DLD1 (cell line): ENCODE results near the gene SS18.
"Not testable (repeated sequence)": the region's sequence is repeated elsewhere in the genome, so short reads cannot be mapped to it uniquely, and the experiment has no call there.

Experiments
- in situ Hi-C: cut with HindIII; loops from 2 replicates; pipeline ENCODE4 v1.10.0; 2017; ENCODE audit warnings: low sequenced_read_pairs

SS18 gene

GRCh38 chr18:26090130-26091046 lies at the start of gene SS18:
SS18 (minus strand) TSS chr18:26090613; CDS start chr18:26090569, 44 bp downstream.
- in situ Hi-C loops = no loop called here

- in situ Hi-C loops = no loop called here
These were observed 45.1 kb upstream of the SS18 start for GRCh38 chr18:26135548-26135947.

- in situ Hi-C loops = no loop called here
These were observed 43.7 kb upstream of the SS18 start for GRCh38 chr18:26134107-26134506.

DNA sequence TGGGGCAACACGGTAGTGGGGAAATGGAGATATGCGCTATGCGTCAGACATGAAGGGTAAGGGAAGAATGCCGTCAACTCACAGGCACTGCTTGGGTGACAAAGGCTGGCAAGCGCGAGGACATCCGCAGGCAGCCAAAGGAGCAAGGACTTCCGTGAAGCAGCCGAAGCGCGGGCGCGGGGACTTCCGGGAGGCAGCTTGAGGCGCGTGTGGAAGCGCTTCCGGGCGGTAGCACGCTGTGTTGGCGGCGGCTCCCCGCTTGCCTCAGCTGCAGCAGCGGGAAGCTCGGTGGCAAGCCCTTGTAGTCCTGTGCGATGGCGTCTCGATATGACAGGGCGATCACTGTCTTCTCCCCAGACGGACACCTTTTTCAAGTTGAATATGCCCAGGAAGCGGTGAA lies 43.2 kb upstream of the SS18 start, which contains the start of gene PSMA8:
Gene PSMA8 (plus strand): TSS at position 218 of the 400 bp plus-strand sequence. CDS start 97 bp downstream, at position 315.
- in situ Hi-C loops = no loop called here

DNA sequence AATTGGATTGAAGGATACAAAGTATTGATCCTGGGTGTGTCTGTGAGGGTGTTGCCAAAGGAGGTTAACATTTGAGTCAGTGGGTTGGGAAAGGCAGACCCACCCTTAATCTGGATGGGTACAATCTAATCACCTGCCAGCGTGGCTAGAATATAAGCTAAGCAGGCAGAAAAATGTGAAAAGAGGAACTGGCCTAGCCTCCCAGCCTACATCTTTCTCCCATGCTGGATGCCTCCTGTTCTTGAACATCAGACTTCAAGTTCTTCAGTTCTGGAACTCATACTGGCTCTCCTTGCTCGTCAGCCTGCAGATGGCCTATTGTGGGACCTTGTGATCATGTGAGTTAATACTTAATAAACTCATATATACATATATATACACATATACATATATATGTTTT lies 37.8 kb upstream of the SS18 start:
- in situ Hi-C loops = not testable (repeated sequence)

DNA sequence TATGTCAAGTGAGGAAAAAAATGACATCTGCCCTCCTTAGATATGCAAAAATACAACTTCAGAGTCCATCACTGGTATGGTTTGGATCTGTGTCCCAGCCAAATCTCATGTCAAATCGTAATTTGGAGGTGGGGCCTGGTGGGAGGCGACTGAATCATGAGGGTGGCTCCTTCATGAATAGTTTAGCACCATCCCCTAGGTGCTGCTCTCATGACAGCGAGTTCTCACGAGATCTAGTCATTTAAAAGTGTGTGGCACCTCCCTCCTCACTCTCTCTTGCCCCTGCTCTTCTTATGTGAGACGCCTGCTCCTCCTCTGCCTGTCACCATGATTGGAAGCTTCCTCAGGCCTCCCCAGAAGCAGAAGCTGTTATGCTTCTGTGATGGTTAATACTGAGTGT lies 37.4 kb upstream of the SS18 start:
- in situ Hi-C loops = no loop called here

GRCh38 chr18:26121994-26122393 lies 31.6 kb upstream of the SS18 start:
- in situ Hi-C loops = not testable (repeated sequence)

DNA sequence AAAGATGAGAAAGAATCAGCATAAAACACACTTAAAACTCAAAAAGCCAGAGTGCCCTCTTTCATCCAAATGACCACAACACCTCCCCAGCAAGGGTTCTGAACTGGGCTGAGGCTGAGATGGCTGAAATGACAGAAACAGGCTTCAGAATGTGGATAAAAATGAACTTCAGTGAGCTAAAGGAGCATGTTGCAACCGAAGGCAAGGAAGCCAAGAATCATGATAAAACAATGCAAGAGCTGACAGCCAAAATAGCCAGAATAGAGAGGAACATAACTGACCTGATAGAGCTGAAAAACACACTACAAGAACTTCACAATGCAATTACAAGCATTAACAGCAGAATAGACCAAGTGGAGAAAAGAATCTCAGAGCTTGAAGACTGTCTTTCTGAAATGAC lies 31.1 kb upstream of the SS18 start:
- in situ Hi-C loops = no loop called here

GRCh38 chr18:26119246-26119645 lies 28.8 kb upstream of the SS18 start:
- in situ Hi-C loops = no loop called here

DNA sequence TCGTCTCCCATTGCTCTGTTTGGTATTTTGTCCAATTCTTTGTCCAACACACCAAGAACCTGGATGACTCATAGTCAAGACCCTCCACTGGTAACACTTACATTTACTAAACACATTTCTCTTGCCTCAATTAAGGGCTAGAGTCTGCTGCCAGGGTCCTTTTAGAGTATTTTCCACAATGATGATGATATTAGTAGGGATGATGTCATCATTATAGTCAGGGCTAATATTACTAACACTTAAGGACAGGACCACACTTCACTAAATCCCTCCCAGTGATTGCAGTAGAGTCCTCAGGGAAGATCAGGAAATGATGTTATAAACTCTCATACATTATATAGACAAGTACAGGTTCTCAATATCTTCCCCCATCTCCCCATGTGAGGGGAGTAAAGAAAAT lies 13.6 kb upstream of the SS18 start:
- in situ Hi-C loops = no loop called here

DNA sequence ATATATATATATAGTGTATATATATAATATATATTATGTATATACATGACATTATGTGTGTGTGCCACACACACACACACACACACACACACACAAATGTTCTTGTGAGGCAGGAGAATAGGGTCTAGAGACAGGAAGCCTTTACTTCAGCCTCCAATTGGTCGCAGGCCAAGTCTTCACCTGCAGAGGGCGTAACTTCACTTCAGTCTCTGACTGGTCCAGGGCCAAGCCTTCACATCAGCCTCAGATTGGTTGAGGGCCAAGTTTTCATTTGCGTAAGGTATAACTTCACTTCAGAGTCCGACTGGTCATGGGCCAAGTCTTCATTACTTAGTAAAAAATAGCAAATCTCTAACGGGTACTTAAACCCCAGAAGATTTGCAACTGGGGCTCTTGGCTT lies 13.2 kb upstream of the SS18 start:
- in situ Hi-C loops = no loop called here

DNA sequence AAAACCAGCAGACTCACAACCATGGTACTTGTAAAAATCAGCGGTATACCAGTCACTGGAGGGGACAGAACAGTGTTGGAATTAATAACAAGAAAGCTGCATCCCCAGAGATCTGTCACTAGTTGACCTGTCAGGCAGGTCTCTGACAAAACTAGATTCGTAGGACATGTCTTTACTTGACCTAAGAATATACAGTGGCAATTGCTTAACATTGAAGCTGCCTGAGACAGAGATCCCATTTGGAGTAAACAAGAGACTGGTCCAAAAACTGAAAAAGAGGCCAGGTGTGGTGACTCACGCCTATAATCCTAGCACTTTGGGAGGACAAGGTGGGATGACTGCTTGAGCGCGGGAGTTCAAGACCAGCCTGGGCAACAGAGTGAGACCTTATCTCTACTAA lies 7.2 kb upstream of the SS18 start:
- in situ Hi-C loops = no loop called here

DNA sequence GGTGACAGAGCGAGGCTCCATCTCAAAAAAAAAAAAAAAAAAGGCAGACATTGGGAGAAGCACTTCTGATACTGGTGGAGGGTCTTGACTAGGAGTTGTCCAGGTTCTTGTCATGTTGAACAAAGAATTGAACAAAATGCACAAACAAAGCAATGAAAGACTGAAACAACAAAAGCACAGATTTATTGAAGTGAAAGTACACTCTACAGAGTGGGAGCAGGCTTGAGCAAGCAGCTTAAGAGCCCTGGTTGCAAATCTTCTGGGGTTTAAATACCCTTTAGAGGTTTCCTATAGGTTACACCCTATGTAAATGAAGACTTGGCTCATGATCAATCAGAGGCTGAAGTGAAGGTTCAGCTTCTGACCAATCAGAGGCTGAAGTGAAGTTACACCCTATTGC lies 6.4 kb upstream of the SS18 start:
- in situ Hi-C loops = no loop called here

DNA sequence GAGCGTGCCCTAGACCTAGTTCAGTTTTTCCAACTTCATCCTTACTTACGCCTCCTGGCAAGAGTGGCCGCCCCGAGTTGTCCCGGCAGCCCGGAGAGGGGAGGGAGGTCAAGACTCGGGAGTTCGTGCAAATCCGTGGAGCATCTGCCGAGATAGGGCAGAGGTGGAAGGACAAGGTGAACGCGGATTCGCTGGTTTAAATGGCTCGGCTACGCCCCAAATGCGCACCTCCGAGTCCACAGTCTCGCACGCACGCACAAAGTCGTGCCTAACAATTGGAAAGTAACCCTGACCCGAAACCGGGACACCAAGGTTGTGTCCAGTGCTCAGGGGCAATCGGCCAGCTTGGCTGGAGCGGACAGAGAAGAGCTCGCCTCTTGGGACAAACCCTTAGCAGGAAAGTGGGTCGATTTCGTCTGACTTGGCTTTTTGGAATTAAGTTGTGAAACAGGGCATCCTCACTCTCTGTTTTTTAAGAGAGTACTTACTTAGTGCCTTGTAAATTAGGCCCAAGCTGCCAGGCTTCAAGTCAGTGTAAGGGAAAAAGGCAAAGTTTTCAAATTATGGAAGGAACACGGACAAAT lies 726 bp upstream of the SS18 start:
- in situ Hi-C loops = no loop called here

DNA sequence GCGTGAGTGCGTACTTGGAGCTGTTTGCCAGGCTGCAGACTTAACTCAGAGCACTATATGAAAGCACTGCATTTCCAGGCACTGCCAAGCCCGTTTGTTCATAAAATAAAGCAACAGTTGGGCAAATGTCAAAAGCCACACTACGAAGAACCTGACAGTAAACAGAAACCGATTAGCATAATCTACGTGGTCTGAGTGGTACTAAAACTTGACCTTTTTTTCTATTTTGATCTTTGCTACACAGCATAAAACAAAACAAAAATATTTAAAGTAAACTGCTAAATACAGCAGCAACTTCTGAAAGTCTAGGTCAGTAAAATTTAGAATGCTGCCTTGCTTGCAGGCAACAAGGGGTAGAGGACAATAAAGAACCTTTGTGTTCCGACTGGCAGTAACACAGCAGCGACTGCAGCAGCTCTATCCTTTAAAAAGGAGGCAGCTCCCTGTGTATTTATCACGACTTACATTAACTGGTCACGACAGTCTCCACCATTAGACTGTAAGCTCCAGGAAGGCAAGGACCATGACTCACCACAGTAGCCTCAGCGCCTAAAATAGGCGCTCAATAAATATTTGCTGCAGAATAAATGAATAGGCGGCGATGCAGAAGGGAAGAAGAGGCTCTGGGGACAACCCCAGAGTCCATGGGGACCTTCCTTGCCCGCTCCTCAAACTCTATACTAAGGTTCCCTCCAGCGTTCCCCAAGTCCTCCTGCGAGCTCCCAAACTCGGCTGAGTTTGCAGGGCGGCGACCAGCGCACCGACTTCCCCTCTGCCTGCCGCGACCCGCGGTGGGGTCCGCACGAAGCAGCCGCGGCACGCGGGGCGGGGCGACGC lies 902 bp downstream of the SS18 start:
- in situ Hi-C loops = no loop called here

DNA sequence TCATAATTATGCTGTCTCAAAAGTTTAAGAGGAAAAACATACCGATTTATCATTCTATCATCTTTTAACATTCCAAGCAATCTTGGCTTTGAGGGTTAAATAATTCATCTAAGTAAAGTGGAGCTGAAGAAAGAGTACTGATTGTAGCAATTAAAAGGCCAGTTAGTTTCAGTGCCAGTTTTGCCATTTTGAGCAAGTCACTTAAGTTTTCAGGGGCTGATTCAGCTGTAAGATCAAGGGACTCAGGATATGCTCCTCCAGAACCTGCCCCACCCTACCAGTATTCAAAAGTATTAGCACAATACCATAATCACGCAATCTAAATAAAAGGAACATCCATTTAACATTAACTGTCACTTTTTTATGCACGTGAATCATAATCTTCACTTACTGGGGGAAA lies 1.9 kb downstream of the SS18 start:
- in situ Hi-C loops = no loop called here

GRCh38 chr18:26086959-26087358 lies 3.5 kb downstream of the SS18 start:
- in situ Hi-C loops = no loop called here

DNA sequence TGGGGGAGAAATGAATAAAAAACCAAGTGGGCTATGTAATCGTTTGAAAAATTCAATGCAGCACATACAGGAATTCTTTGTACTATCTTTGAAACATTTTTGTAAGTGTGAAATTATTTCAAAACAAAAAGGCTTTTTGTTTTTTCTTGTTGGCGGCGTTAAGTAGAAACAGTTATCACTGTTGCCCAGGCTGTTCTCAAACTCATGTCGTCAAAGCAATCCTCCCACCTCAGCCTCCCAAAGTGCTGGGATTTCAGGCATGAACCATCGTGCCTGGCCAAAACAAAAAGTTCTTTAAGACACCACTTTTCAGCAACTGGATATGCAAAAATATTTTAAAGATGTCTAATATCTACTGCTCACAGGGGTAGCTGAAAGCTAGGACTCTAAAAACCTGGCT lies 5.4 kb downstream of the SS18 start:
- in situ Hi-C loops = no loop called here

- in situ Hi-C loops = no loop called here
These were observed 7.3 kb downstream of the SS18 start for GRCh38 chr18:26083099-26083498.

GRCh38 chr18:26082475-26082874 lies 7.9 kb downstream of the SS18 start:
- in situ Hi-C loops = no loop called here

DNA sequence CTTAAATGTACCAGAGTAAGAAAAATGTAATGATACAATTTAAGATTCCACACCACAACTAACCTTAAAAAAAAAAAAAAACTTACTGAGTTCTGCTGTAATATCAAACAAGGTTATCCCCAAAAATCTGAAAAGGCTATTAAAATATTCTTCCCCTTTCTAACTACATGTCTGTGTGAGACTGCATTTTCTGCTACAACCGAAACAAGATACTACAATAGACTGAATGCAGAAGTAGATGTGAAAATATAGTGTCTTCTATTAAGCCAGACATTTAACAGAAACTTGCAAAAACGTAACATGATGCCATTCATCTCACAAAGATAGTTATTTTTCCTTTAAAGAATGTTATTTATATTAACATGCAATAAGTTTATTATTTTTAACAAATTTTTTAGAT lies 16.2 kb downstream of the SS18 start:
- in situ Hi-C loops = no loop called here
